Measurements from ENCODE around the gene MRPL58.

Gene MRPL58

DNA sequence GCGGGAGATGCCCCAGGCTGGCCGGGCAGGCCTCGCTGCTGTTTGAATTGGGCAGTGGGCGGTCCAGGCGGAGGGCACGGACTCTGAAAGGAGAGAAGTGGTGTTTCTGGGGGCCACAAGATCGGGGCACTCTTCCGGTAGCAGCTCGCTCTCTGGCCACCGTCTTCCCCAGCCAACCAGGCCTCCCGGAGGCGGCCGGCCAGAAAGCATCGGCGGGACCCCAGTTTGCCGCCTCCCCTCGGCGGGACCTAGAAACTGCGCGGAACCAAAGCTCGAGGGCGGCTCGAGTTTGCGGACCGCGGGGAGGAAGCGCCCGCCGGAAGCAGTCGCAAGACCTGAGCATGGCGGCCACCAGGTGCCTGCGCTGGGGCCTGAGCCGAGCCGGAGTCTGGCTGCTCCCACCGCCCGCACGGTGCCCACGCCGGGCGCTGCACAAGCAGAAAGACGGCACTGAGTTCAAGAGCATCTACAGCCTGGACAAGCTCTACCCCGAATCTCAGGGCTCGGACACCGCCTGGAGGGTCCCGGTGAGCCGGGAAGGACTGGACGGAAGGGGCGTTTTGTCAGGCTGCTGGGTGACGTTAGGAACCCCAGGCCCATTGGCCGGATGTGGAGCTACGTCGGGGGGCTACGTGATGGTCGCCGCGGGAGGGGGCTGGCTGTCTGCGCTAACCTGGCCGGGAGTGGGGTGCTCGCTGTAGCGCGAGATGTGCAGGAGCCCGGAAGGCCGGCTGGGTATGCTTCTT lies at the start of gene MRPL58 (continued):
- TF ChIP-seq HOXC10 (CRISPR knock-in tag; IDR thresholded peaks at IDR 0.05) (no peak), ZXDB (tag by site-specific recombination; IDR thresholded peaks at IDR 0.05) (no peak; the same call in 1 of the 2 replicates), ZNF335 (tag by site-specific recombination; conservative IDR thresholded peaks at IDR 0.05) (peak; percentile 99), ZNF248 (tag by site-specific recombination; IDR thresholded peaks at IDR 0.05) (no peak), ZNF324 (tag by site-specific recombination; IDR thresholded peaks at IDR 0.05) (peak; percentile 94), ZNF138 (tag by site-specific recombination; IDR thresholded peaks at IDR 0.05; ENCODE audit: borderline replicate concordance) (no peak), ZNF175 (tag by site-specific recombination; IDR thresholded peaks at IDR 0.05) (no peak), KLF7 (tag by site-specific recombination; IDR thresholded peaks at IDR 0.05; ENCODE audit: borderline replicate concordance) (peak; percentile 72; the same call in 1 of the 2 replicates), ZNF548 (tag by site-specific recombination; IDR thresholded peaks at IDR 0.05) (no peak), ZSCAN23 (tag by site-specific recombination; IDR thresholded peaks at IDR 0.05) (peak; percentile 63; the same call in 1 of the 2 replicates), ZNF585B (tag by site-specific recombination; IDR thresholded peaks at IDR 0.05) (no peak; the same call in 1 of the 2 replicates), ZNF660 (tag by site-specific recombination; IDR thresholded peaks at IDR 0.05) (peak; percentile 97), ZNF311 (tag by site-specific recombination; IDR thresholded peaks at IDR 0.05; ENCODE audit: borderline replicate concordance) (no peak), ZNF416 (tag by site-specific recombination; IDR thresholded peaks at IDR 0.05) (no peak), ZNF169 (tag by site-specific recombination; IDR thresholded peaks at IDR 0.05) (no peak), SP7 (tag by site-specific recombination; IDR thresholded peaks at IDR 0.05) (peak; percentile 93), ZNF76 (tag by site-specific recombination; IDR thresholded peaks at IDR 0.05; ENCODE audit: borderline replicate concordance, low read depth) (peak; percentile 83; the same call in 1 of the 2 replicates), ZNF768 (tag by site-specific recombination; IDR thresholded peaks at IDR 0.05) (no peak), ZIC2 (tag by site-specific recombination; IDR thresholded peaks at IDR 0.05) (peak; percentile 44), EGR2 (tag by site-specific recombination; IDR thresholded peaks at IDR 0.05; ENCODE audit: low read depth) (peak; percentile 59; the same call in 1 of the 2 replicates)
- TF ChIP-seq, protein P1, sequence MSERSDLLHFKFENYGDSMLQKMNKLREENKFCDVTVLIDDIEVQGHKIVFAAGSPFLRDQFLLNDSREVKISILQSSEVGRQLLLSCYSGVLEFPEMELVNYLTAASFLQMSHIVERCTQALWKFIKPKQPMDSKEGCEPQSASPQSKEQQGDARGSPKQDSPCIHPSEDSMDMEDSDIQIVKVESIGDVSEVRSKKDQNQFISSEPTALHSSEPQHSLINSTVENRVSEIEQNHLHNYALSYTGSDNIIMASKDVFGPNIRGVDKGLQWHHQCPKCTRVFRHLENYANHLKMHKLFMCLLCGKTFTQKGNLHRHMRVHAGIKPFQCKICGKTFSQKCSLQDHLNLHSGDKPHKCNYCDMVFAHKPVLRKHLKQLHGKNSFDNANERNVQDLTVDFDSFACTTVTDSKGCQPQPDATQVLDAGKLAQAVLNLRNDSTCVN (tag by site-specific recombination; optimal IDR thresholded peaks at IDR 0.05): peak; percentile 65
- TF ChIP-seq, protein P2, sequence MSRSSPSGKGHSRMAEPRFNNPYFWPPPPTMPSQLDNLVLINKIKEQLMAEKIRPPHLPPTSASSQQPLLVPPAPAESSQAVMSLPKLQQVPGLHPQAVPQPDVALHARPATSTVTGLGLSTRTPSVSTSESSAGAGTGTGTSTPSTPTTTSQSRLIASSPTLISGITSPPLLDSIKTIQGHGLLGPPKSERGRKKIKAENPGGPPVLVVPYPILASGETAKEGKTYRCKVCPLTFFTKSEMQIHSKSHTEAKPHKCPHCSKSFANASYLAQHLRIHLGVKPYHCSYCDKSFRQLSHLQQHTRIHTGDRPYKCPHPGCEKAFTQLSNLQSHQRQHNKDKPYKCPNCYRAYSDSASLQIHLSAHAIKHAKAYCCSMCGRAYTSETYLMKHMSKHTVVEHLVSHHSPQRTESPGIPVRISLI (tag by site-specific recombination; IDR thresholded peaks at IDR 0.05): no peak
- TF ChIP-seq, protein P3, sequence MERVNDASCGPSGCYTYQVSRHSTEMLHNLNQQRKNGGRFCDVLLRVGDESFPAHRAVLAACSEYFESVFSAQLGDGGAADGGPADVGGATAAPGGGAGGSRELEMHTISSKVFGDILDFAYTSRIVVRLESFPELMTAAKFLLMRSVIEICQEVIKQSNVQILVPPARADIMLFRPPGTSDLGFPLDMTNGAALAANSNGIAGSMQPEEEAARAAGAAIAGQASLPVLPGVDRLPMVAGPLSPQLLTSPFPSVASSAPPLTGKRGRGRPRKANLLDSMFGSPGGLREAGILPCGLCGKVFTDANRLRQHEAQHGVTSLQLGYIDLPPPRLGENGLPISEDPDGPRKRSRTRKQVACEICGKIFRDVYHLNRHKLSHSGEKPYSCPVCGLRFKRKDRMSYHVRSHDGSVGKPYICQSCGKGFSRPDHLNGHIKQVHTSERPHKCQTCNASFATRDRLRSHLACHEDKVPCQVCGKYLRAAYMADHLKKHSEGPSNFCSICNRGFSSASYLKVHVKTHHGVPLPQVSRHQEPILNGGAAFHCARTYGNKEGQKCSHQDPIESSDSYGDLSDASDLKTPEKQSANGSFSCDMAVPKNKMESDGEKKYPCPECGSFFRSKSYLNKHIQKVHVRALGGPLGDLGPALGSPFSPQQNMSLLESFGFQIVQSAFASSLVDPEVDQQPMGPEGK (tag by site-specific recombination; IDR thresholded peaks at IDR 0.05): peak; percentile 85
- TF ChIP-seq, protein P4, sequence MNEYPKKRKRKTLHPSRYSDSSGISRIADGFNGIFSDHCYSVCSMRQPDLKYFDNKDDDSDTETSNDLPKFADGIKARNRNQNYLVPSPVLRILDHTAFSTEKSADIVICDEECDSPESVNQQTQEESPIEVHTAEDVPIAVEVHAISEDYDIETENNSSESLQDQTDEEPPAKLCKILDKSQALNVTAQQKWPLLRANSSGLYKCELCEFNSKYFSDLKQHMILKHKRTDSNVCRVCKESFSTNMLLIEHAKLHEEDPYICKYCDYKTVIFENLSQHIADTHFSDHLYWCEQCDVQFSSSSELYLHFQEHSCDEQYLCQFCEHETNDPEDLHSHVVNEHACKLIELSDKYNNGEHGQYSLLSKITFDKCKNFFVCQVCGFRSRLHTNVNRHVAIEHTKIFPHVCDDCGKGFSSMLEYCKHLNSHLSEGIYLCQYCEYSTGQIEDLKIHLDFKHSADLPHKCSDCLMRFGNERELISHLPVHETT (tag by site-specific recombination; IDR thresholded peaks at IDR 0.05): peak; percentile 87
- TF ChIP-seq, protein P5, sequence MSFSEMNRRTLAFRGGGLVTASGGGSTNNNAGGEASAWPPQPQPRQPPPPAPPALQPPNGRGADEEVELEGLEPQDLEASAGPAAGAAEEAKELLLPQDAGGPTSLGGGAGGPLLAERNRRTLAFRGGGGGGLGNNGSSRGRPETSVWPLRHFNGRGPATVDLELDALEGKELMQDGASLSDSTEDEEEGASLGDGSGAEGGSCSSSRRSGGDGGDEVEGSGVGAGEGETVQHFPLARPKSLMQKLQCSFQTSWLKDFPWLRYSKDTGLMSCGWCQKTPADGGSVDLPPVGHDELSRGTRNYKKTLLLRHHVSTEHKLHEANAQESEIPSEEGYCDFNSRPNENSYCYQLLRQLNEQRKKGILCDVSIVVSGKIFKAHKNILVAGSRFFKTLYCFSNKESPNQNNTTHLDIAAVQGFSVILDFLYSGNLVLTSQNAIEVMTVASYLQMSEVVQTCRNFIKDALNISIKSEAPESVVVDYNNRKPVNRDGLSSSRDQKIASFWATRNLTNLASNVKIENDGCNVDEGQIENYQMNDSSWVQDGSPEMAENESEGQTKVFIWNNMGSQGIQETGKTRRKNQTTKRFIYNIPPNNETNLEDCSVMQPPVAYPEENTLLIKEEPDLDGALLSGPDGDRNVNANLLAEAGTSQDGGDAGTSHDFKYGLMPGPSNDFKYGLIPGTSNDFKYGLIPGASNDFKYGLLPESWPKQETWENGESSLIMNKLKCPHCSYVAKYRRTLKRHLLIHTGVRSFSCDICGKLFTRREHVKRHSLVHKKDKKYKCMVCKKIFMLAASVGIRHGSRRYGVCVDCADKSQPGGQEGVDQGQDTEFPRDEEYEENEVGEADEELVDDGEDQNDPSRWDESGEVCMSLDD (tag by site-specific recombination; IDR thresholded peaks at IDR 0.05): peak; percentile 92
- TF ChIP-seq, protein P6, sequence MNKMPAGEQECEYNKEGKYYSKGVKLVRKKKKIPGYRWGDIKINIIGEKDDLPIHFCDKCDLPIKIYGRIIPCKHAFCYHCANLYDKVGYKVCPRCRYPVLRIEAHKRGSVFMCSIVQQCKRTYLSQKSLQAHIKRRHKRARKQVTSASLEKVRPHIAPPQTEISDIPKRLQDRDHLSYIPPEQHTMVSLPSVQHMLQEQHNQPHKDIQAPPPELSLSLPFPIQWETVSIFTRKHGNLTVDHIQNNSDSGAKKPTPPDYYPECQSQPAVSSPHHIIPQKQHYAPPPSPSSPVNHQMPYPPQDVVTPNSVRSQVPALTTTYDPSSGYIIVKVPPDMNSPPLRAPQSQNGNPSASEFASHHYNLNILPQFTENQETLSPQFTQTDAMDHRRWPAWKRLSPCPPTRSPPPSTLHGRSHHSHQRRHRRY (tag by site-specific recombination; IDR thresholded peaks at IDR 0.05): peak; percentile 37; the same call in 1 of the 2 replicates
